NCI-H510A (cell line): Measurements from ENCODE around the gene WSCD2.

ENCODE experiments used
- DNase-seq: peaks from one replicate; lab custom pipeline; 2025; lab: John Stamatoyannopoulos, UW

Gene WSCD2

DNA sequence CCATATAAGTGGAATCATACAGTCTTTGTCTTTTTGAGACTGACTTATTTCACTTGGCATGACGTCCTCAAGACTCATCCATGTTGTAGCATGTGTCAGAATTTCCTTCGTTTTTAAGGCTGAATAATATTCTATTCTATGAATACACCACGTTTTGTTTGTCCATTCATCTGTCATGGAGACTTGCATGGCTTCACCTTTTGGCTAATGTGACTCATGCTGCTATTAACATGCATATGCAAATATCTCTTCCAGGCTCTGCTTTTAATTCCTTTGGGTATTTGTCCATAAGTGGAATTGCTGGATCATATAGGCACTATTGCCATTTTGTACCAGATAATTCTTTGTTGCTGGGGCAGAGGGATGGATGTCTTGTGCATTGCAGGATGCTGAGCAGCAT, 19.6 kb upstream of the WSCD2 start:
- DNase-seq, result no peak

DNA sequence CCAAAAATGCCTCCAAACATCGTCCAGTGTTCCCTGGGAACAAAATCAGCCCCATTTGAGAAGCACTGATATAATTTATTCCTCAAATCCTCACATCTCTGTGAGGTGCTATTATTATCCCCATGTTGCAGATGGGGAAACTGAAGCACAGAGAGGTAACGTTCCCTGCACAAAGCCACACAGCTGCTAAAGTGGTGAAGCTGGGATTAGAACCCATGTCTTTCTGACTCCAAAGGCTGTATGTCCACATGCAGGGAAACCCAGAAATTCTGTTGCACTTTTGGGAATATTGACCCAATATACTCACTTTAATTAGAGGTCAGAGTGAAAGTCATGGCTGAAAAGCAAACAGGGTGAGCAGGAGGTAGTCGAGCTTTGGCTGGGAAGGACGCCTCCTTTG, 19.1 kb upstream of the WSCD2 start:
- no peak for DNase-seq

DNA sequence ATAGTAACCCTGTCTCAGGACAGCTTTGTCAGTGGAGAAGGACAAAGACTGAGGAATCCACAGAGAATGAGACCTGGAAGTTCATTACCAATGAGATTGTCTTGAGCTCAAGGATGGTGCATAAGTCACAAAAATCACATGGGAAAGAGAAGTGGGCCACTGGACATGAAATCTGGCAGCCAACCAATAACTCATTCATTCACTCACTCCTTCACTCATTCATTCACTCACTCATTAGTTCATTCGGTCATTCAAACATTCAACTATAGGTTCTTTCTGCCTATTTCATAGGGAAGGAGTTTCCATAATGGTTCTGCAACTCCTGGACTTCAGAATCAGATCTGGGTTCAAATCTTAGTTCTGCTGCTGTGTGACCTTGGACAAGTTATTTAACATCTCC, 18.2 kb upstream of the WSCD2 start:
- DNase-seq, result no peak

DNA sequence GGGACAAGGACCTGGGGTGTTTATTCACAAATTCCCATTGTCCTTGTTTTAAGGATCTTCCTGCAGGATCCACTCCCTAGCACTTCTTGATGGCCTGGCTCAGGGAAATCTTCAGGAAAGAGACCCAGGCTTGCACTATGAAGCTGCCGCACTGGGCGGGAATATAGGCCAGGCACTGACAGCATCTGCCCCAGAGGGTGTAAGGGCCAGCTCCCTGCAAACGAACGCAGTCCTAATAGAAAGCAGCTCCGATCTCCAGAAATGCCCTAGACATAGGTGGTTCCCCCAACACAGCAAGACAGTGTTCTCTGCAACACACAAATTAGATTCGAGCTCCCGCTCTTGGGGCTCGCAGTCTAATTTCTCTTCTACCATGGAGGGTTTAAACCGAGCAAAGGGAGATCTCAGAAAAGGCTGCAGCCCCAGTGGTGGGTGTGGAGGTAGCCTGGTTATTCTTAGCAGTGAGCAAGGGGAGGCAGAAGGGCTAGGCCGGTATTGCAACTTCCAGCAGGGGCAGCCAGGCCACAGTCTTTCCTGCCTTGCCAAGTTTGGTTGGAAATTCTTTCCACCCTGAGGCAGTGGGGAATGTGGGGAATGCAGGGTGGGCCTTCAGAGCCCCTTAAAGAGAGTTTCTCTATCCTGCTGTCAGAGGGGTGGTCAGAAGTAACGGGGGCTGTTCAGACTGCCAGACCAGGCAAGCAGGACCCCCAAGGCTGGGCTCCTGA, 16.1 kb upstream of the WSCD2 start:
- DNase-seq, result no peak

DNA sequence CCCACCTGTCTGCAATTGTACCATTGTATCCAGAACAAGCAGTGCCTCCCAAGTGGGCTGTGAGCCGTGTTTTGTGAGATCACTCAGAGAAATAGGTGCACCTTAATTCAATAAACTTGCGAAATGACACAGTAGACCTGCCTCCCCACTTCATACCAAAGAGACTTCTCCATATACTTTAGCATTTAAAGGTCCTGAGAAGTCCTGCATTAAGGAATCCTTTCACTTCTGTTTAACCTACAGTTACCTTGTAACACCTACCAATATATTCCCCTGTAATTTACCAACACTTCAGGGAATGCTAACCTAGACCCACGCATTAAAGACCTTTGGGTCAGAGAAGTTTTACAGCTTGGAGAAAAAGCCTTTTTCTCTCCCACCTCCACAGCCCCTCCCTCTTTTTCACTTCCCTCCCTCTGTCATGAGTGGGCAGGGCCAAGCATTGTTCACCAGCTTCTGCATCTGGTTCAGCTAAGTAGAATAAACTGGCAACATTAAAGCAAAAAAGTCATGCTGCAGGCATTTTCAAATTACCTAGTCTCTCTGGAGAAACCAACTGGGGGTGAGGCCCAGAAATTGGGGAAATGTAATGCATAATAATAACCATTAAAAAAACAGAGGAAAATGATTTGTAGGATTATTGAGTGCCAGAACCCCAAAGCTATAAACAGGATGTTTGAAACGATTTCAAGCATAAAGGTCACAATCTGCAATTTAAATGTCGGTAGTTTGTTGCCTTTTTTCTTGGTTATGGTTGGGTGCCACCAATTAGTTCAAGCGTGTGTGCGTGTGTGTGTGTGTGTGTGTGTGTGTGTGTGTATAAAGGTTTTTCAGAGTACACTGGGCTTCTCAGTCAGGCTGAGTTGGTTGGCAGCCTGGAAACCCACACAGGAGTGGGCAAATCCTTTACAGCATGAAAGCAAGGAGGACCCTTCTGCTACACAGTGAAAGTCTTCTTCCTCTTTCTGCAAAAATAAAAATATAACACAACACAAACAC, 13.7 kb upstream of the WSCD2 start:
- DNase-seq, result no peak

DNA sequence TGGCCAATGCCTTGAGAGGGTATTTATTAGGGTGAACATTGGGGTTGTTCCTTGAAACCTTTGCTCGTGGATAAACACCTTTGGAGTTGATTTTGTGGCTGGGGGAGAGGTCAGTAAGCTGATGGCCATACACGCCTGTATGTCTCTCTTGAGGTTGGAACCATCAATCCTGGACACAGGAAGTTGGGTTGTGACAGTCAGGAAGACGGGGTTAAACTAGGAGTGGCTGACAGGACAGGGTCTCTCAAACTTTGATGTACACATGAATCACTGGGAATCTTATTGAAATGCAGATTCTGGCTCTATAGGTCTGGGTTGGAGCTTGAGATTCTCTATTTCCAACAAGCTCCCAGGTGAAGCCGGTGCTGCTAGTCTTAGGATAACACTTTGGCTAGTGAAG, 12.8 kb upstream of the WSCD2 start:
- DNase-seq, result no peak

DNA sequence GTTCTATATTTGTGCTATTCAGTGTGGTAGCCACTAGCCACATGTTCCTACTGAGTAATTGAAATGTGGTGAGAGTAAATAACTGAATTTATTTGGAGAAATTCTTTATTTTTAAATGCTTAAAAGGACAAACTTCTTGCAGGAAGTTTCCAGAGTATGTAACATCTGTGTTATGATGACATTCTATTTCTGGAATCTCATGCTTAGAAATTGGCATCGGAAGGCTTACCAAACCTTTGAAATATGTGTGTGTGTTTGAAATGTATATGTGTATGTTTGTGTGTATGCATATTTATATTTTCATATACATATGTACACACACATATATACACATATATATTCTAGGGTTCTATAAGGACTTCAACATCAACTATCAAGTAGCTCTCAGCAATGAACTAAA, 12.4 kb upstream of the WSCD2 start:
- DNase-seq, result no peak

DNA sequence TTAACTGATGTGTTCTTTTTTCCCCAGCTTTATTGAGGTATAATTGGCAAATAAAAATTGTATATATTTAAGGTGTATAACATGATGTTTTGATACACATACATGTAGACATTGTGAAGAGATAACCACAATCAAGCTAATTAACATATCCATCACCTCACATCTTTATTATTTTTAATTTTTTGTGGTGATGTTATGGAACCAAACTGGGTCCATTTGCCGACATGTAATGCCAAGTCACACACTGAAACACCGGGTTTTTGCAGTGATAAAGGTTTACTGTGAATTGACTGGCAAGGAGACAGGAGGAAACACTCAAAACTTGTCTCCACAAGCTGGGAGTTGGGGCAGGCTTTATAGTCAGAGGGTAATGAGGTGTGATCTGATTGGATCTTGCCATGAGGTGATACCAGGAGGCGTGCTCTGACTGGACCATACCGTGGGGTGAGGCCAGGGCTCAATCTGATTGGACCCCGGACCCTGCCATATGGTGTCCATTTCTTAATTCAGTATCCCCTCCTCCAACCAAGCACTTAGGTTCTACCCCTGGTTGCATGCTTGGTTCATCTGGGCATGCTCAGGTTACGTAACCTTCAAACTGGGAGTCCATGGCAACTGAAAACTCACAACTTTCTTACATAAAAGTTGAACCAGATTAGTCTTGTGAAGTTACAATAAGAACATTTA, 11.8 kb upstream of the WSCD2 start:
- no peak for DNase-seq

DNA sequence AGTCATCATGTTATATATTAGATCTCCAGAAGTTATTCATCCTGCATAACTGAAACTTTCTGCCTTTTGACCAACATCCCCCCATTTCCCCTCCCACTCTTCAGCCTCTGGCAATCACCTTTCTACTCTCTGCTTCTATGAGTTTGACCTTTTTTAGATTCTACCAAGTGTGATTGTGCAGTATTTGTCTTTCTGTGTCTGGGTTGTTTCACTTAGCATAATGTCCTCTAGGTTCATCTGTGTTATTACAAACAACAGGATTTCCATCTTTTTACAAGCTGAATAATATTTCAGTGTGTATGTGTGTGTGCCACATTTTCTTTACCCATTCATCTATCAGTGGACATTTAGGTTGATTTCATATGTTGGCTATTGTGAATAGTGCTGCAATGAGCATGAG, 11.2 kb upstream of the WSCD2 start:
- no peak for DNase-seq

DNA sequence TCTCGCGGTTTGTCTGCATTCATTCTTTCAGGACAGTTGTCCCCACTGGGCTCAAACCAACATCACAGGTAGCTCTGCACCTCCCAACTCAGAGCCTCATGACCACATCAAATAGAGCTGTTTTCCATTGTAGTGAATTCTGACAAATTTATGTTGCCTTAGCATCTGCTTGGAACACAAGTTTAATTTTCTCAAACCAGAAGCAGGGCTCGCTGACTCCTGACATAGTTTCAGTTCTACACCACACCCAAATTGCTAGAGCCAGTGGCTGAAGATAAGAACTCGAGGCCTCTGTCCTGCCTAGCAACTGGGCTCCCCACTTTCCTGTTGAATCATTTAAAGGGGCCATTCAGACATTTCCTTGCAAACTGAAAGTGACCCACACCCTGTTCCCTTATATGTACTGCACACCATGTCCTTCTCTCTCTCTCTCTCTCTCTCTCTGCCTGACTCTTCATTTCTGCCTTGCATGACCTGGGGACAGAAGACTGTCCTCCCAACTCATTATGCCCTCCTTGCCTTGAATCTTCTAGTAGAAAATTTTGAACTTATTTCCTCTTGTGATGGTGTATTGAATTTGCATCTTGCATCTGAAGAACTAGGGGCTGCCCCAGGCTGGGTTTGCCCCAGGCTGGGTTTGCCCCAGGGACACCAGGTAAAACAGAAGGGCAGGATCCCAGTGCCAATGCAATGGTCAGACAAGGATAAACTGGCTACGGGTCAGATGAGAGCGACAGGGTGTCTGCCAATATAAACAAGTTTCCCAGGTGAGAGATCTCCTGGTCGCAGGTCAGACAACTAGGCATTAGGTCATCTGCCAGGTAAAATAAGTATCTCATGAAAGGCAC, 9.7 kb upstream of the WSCD2 start:
- DNase-seq, result no peak

DNA sequence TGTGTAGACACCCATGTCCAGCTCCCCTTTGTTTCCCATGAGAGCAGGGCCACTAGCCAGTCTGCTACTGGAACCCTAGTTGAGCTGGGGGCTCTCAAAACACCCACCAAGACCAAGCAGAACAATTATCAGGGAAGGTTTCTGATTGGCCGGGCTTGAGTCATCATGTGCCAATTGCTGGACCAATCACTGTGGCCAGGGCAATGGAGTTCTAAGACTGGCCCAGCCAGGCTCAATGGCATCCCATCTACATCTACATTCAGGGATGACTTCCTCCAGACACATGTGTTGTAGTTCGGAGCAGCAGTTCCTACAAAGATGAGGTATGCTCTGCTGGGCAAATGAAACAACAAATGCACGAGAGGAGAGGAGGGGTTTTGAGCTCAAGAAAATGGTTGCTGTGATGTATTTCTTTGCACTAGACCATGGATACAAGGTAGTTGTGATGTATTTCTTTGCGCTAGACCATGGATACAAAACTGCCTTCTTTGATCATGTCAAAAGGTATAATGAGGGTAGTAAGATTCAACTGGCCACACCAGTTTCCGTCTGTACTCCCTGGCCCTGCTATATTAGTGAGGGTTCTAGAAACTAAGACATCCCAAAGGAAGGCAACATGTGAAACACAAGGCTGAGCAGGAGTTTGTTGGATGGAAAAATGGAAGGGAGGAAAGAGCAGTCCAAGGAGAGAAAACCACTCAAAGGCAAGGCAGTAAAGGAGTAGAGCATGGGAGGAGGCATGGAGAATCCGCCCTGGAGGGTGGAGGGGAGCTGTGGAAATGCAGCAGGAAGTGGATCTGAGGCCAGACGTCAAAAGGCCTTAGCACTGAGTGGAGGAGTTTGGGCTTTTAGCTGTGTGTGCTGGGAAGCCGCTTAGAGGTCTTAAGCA, 8.9 kb upstream of the WSCD2 start:
- no peak for DNase-seq

DNA sequence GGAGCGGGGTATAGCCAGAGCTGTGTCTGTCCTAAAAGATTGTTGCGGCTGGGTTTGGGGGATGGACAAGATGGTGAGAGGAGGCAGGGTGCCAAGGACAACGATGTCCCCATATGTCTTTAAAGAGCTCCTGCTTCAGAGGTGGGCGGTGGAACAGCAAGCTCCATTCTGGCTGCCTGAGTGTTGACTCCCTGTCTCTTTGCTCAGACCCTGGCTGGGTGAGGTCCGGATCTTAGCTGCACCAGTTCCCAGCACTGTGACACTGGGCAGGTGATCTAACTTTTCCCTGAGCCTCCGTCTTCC, 8.3 kb upstream of the WSCD2 start:
- no peak for DNase-seq

DNA sequence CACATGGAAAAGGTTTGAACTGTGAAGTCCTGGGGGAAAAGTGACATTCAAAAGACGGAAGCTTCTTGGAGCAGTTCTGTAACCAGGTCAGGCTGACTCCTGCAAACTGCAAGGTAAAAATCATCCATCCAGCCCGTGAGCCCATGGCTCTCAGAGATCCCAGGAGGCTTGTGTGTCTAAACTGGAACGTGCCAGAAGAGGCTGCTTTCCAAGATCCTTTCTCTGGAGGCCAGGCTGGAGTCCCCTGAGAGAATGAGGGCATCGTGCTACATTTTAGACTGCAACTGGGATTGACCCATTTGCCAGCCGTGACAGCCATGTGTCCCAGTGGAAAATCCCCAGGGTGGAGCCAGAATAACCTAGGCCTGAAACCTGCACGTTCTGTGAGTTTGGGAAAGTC, 7.8 kb upstream of the WSCD2 start:
- no peak for DNase-seq

DNA sequence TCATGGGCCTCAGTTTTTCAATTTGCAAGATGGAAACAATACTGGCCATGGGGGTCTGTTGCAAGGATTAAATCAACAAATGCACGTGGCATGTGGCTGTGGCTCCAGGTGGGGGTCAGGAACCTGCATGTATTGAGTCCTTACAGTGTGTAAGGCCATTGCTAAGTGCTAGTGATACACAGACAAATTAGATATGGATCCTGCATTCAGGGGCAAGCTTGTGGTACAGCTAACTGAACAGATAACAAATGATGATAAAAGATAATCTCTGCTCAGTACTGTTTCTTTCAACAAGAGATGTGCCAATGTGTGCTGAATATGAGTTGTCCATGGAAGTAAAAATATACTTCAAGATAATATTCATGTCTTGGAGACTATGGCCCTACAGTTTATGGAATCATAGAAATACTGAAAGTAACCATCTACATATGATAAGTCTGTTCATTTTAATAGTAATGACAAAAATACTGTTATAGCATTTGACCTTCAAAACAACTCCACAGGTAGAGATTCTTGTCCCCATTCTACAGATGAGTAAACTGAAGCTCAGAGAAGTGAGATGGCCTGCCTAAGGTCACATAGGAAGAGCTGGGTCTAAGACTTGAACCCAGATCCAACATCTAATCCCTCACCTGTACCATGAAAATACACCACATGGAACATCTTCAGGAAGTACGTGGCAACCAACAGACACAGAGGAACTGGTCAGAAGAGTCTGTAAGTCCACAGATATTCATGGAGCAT, 7.2 kb upstream of the WSCD2 start:
- no peak for DNase-seq

DNA sequence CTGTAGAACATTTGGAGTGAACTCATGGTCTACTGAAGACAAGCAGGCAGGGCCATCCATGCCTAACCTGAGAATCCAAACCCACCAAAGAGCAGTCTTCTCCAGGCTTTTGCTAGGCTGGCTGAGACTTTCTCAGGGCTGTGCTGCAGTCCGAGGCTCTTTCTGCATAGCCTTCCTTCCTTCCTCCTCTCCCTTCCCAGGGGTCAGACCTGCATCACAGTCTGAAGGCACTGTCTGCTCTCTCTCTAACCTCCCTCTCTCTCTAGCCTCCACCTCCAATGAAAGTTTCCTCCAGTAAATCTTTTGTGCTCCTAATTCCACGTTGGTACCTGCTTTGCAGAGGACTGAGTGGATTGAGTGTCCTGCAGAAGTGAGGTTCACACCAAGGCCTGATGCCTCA, 6.4 kb upstream of the WSCD2 start:
- no peak for DNase-seq

DNA sequence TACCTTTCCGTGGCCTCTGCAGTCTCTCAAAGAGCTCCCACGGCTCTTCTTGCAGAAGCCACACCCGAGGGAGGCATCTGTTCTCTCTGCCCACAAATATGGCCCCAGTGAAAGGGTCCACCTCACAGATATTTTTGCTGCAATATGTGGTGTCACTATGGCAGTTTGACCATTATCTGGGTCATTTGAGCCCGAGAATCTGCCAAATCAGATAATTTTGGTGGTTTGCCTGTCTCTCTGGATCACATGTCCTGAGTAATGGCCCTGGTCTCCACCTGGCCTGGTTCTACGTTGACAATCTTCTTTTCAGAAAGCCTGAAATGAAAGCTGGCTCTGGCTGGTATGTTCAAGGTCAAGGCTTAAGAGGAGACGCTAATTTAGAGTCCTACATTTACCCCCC, 5.7 kb upstream of the WSCD2 start:
- DNase-seq, result no peak

DNA sequence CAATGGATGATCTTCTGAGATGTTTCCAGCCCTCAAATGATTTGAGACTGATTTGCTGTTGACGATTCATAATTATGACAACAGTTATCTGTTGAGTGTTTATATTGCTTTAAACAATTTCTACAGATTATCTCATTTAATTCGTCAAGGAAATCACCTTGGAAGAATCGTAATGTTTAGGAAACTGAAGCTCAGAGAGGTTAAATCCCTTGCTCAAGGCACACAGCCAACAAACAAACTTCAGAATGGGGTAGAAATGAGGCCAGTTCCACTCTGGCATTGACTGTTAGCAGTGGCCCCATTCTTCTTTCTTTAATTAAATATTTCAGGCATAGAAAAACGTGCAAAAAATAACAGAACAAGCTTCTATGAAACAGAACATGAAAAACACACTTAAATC, 4.0 kb upstream of the WSCD2 start:
- DNase-seq, result no peak

DNA sequence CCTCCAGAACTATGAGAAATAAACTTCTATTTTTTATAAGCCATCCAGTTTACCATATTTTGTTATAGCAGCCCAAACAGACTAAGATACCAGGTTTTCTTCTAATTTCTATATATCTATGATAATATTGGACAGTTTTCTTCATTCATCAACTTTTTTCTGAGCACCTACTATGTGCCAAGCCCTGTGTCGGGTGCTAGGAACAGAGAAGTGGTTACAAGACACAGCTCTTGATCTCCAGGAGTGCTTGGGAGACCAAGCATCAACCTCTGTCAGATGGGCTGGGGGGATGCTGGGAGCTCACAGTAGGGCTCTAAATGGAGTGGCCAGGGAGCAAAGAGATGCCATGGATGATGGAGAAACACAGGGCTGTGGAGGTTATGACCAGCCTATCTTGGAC, 2.9 kb upstream of the WSCD2 start:
- DNase-seq, result no peak

DNA sequence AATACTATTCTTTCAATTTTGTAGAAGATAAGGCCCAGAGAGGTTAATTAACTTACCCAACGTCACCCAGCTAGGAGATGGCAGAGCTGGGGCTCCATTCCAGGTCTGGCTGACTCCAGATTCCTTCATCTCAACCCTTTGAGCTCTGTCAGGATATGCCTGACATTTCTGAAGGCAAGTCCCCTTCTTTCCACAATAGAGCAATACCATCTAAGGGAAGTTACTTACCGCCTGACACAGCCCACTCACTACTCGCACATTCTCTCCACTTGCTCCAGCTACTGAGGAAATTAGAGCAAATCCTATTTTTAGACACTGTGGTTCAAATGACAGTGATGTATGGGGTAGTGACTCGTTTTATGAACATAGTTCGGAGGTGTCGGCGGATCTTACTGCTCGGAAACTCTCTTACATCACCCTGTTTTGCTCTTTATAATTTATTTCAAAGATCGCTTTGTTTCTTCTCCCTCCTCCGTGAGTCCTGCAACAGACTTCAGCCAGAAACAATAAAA, 2.0 kb upstream of the WSCD2 start:
- no peak for DNase-seq

DNA sequence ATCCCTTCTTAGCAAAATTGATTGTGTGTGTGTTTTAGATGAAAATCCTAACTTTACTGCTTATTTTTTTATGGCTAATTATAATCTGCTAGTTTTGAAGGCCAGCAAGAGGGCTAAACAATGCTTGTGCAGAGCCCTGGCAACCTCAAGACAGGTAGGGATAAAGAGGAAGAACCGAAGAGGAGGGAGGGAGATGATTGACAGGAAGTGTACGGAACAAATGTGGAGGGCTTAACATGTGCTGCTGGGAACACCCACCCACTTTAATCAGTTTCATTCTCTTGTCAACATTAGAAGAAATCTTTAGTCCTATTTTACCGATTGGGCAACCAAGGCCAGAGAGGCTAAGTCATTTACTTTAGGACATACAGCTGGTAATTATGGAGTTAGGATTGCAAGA, 1.4 kb upstream of the WSCD2 start:
- no peak for DNase-seq
